OCI-LY1 (cell line): ENCODE measurements around the gene ERCC2.

Experiments used
- H2AFZ ChIP-seq: fragments of 200-600 bp; sonication (generic), shearing (Covaris generic); 2 replicates; pipeline ENCODE4 v1.6.0; 2014; ENCODE audit warnings: antibody characterized with exemption, mild to moderate bottlenecking, low read length
- H3F3A ChIP-seq: fragments of 200-600 bp; sonication (generic), shearing (Covaris generic); 2 replicates; pipeline ENCODE4 v1.6.0; 2014; ENCODE audit warnings: mild to moderate bottlenecking, antibody characterized with exemption, low read length, moderate library complexity; ENCODE audit not compliant: insufficient read depth
- H3K27ac ChIP-seq: fragments of 200-600 bp; sonication (generic); 2 replicates; pipeline ENCODE4 v1.5.1; 2014; ENCODE audit warnings: low read length, mixed run types, mild to moderate bottlenecking, low read depth; ENCODE audit not compliant: poor library complexity, severe bottlenecking
- H3K27me3 ChIP-seq: fragments of 200-600 bp; sonication (generic); 2 replicates; pipeline ENCODE4 v1.6.0; 2014; ENCODE audit warnings: antibody characterized with exemption, mild to moderate bottlenecking, low read length, moderate library complexity; ENCODE audit not compliant: insufficient read depth
- H3K36me3 ChIP-seq: fragments of 200-600 bp; sonication (generic); 2 replicates; pipeline ENCODE4 v1.6.1; 2014; ENCODE audit warnings: mild to moderate bottlenecking, antibody characterized with exemption, low read length, moderate library complexity, mixed read lengths; ENCODE audit not compliant: insufficient read depth
- H3K4me1 ChIP-seq: fragments of 200-600 bp; sonication (generic); 2 replicates; pipeline ENCODE4 v1.5.1; 2014; ENCODE audit warnings: mild to moderate bottlenecking, low read length, moderate library complexity; ENCODE audit not compliant: insufficient read depth, severe bottlenecking
- H3K4me2 ChIP-seq: fragments of 200-600 bp; sonication (generic), shearing (Covaris generic); 2 replicates; pipeline ENCODE4 v1.6.1; 2014; ENCODE audit warnings: low read length
- H3K4me3 ChIP-seq: fragments of 200-600 bp; sonication (generic); 2 replicates; pipeline ENCODE4 v1.5.1; 2014; ENCODE audit warnings: low read length, low read depth, mild to moderate bottlenecking, mixed read lengths; ENCODE audit not compliant: poor library complexity, severe bottlenecking
- H3K79me2 ChIP-seq: fragments of 200-600 bp; shearing (Covaris generic); 2 replicates; pipeline ENCODE4 v1.6.1; 2016; ENCODE audit warnings: mixed run types, low read length, mixed read lengths; ENCODE audit not compliant: insufficient read depth
- H3K9ac ChIP-seq: fragments of 200-600 bp; sonication (generic), shearing (Covaris generic); 2 replicates; pipeline ENCODE4 v1.6.1; 2014; ENCODE audit warnings: mild to moderate bottlenecking, low read length, mixed read lengths
- H3K9me2 ChIP-seq: fragments of 200-600 bp; sonication (generic), shearing (Covaris generic); 2 replicates; pipeline ENCODE4 v1.6.1; 2014; ENCODE audit warnings: low read depth, mild to moderate bottlenecking, low read length, mixed read lengths
- H3K9me3 ChIP-seq: fragments of 200-600 bp; shearing (Covaris generic); 2 replicates; pipeline ENCODE4 v1.6.1; 2014; ENCODE audit warnings: low read length, mixed read lengths
- H4K20me1 ChIP-seq: fragments of 200-600 bp; sonication (generic), shearing (Covaris generic); 2 replicates; pipeline ENCODE4 v1.6.0; 2016; ENCODE audit warnings: mild to moderate bottlenecking, low read length; ENCODE audit not compliant: insufficient read depth
- EZH2 ChIP-seq: fragments of 200-600 bp; sonication (generic), shearing (Covaris generic); IDR thresholded peaks from 2 replicates; pipeline ENCODE4 v1.8.0; 2017; ENCODE audit warnings: borderline replicate concordance, mixed run types, mild to moderate bottlenecking, antibody characterized with exemption, low read length, moderate library complexity, mixed read lengths
- TF ChIP-seq, protein P1 (sequence below): fragments of 200-600 bp; sonication (generic), shearing (Covaris generic); IDR thresholded peaks from 2 replicates; pipeline ENCODE4 v1.5.1; 2017; ENCODE audit warnings: mild to moderate bottlenecking, antibody characterized with exemption, low read length, moderate library complexity, mixed read lengths

ERCC2 gene

DNA sequence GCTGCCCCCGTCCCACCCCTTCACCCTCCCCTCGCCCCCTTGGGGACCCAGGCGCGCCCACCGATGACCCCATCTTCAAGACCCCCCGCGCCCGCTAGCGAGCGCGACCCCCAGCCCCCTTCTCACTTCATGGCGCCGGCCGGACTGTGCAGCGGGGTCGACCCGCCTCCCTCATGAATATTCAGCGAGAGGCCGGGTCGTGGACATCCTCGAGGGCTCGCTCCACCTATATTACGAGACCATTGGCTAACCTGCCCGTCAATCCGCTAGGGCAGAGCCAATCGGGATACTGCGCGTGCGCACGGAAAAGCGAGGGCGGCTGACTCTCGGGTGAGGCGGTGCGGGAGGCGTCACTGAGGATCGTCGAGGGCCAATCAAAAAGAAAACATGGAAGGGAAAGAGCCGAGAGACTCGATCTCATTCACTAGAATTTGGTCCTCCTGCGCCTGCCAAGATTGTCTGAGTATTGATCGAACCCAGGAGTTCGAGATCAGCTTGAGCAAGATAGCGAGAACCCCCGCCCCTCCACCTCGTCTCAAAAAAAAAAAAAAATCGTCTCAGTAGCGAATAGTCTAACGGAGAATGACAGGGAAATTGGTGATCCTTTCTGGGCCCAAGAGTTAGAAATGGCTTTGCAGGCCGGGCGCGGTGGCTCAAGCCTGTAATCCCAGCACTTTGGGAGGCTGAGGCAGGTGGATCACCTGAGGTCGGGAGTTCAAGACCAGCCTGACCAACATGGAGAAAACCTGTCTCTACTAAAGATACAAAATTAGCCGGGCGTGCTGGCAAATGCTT, at the start of gene ERCC2:
TSS of gene ERCC2 (minus strand) at position 164 of the 795 bp plus-strand sequence. CDS start at position 131, 33 bp downstream.
- H3K9me3 ChIP-seq = no peaks in the 10 kb centered on the region
- no peaks in the 10 kb centered on the region for H3K27me3 ChIP-seq
- peak within 1 kb of the TSS; percentile 88 for H3K9ac ChIP-seq
- no peaks in the 10 kb centered on the region for H4K20me1 ChIP-seq
- H3K27ac ChIP-seq = peak within 1 kb of the TSS; percentile 43
- no peak within 1 kb of the TSS for H2AFZ ChIP-seq
- peaks cover 4% of the 10 kb centered on the region; the same call in 1 of the 2 replicates for H3K36me3 ChIP-seq
- no peaks in the 10 kb centered on the region for H3F3A ChIP-seq
- no peaks in the 10 kb centered on the region for H3K9me2 ChIP-seq
- H3K4me2 ChIP-seq = peak within 1 kb of the TSS; percentile 98
- H3K4me3 ChIP-seq = peak within 1 kb of the TSS; percentile 99
- H3K79me2 ChIP-seq = no peaks in the 10 kb centered on the region
- H3K4me1 ChIP-seq = peaks cover 20% of the 10 kb centered on the region
- TF ChIP-seq, protein P1, sequence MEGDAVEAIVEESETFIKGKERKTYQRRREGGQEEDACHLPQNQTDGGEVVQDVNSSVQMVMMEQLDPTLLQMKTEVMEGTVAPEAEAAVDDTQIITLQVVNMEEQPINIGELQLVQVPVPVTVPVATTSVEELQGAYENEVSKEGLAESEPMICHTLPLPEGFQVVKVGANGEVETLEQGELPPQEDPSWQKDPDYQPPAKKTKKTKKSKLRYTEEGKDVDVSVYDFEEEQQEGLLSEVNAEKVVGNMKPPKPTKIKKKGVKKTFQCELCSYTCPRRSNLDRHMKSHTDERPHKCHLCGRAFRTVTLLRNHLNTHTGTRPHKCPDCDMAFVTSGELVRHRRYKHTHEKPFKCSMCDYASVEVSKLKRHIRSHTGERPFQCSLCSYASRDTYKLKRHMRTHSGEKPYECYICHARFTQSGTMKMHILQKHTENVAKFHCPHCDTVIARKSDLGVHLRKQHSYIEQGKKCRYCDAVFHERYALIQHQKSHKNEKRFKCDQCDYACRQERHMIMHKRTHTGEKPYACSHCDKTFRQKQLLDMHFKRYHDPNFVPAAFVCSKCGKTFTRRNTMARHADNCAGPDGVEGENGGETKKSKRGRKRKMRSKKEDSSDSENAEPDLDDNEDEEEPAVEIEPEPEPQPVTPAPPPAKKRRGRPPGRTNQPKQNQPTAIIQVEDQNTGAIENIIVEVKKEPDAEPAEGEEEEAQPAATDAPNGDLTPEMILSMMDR = no peak
- no peak for TF ChIP-seq EZH2

DNA sequence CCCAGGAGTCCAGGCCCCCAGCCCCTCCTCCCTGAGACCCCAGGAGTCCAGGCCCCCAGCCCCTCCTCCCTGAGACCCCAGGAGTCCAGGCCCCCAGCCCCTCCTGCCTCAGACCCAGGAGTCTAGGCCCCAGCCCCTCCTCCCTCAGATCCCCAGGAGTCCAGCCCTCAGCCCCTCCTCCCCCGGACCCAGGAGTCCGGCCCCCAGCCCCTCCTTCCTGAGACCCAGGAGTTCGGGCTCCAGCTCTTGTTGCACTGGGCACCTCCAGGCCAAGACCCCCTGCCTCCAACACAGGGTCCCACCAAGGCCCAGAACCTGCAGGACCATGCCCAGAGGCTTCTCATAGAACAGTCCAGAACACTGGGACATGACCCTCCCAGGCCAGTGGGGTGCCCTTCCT, 49.5 kb upstream of the ERCC2 start:
- Histone ChIP-seq H3K79me2 (no peaks in the 10 kb centered on the region), H3K9me2 (no peaks in the 10 kb centered on the region), H3K36me3 (peaks cover 14% of the 10 kb centered on the region; the same call in 1 of the 2 replicates), H2AFZ (no peak overlapping the region), H3K9ac (no peak overlapping the region; the same call in 1 of the 2 replicates), H3K4me2 (peak overlapping the region; percentile 48), H3K9me3 (no peaks in the 10 kb centered on the region), H3K27me3 (no peaks in the 10 kb centered on the region), H3F3A (no peaks in the 10 kb centered on the region), H4K20me1 (no peaks in the 10 kb centered on the region), H3K27ac (peak overlapping the region; percentile 75), H3K4me1 (peaks cover 43% of the 10 kb centered on the region), H3K4me3 (no peak overlapping the region)
- TF ChIP-seq, protein P1 = no peak
- TF ChIP-seq EZH2 = no peak

DNA sequence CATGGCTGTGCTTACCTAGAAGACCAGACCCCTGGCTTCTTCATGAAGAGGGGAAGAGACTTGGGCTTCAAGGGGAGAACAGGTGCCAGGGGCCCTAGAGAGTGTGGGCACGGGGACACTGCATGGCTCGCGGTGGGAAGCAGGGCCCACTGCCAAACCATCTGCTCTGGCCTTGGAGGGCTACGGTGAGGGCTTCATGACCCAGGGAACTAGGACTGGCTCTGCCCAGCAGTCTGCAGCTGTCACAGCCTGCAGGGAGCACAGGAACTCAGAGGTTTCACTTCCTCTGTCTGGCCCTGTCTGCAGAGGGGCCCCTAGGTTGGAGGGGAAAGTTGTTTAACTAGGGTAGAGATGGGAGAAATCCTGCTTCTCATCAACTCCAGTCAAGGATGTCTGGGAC, 49.0 kb upstream of the ERCC2 start:
- TF ChIP-seq, protein P1 = no peak
- TF ChIP-seq EZH2 = no peak
- H3K79me2 ChIP-seq = no peaks in the 10 kb centered on the region
- H3K27me3 ChIP-seq = no peaks in the 10 kb centered on the region
- H4K20me1 ChIP-seq = no peaks in the 10 kb centered on the region
- H3K9me2 ChIP-seq = no peaks in the 10 kb centered on the region
- peak overlapping the region; percentile 75 for H3K27ac ChIP-seq
- H3F3A ChIP-seq = no peaks in the 10 kb centered on the region
- peaks cover 19% of the 10 kb centered on the region; the same call in 1 of the 2 replicates for H3K36me3 ChIP-seq
- peak overlapping the region; percentile 3 for H3K4me3 ChIP-seq
- no peaks in the 10 kb centered on the region for H3K9me3 ChIP-seq
- H3K4me1 ChIP-seq = peaks cover 40% of the 10 kb centered on the region
- H2AFZ ChIP-seq = no peak overlapping the region
- no peak overlapping the region; the same call in 1 of the 2 replicates for H3K9ac ChIP-seq
- H3K4me2 ChIP-seq = peak overlapping the region; percentile 48
